Activated naive CD4-positive, alpha-beta T cell treated with anti-CD3 and anti-CD28 coated beads, Interleukin-2, amount 10 ng/mL, durations not matched to agents 7 days and 5 days (primary cell): ENCODE measurements around the gene RAD51B.

Experiments
- CTCF ChIA-PET: fragments of 350-600 bp; sonication (Branson Sonifier 250); formaldehyde crosslinking; loops from one replicate; lab custom pipeline; 2021; ENCODE audit warnings: antibody characterized with exemption; lab: Charles Lee
- DNase-seq: peaks from one replicate; pipeline ENCODE4 v3.0.0-alpha.2; 2020
- H3K27ac Mint-ChIP-seq: one replicate; pipeline ENCODE4 v1.8.0; 2021; ENCODE audit warnings: mild to moderate bottlenecking, moderate library complexity, mixed read lengths
- H3K27me3 Mint-ChIP-seq: one replicate; pipeline ENCODE4 v1.8.0; 2021; ENCODE audit warnings: mild to moderate bottlenecking, mixed read lengths
- H3K36me3 Mint-ChIP-seq: one replicate; pipeline ENCODE4 v1.8.0; 2021; ENCODE audit warnings: mixed read lengths
- H3K4me1 Mint-ChIP-seq: one replicate; pipeline ENCODE4 v1.8.0; 2021; ENCODE audit warnings: mixed read lengths
- H3K4me3 Mint-ChIP-seq: one replicate; pipeline ENCODE4 v1.8.0; 2021; ENCODE audit warnings: mild to moderate bottlenecking, moderate library complexity, mixed read lengths
- H3K9me3 Mint-ChIP-seq: one replicate; pipeline ENCODE4 v1.8.0; 2021; ENCODE audit warnings: mixed read lengths

RAD51B gene

DNA sequence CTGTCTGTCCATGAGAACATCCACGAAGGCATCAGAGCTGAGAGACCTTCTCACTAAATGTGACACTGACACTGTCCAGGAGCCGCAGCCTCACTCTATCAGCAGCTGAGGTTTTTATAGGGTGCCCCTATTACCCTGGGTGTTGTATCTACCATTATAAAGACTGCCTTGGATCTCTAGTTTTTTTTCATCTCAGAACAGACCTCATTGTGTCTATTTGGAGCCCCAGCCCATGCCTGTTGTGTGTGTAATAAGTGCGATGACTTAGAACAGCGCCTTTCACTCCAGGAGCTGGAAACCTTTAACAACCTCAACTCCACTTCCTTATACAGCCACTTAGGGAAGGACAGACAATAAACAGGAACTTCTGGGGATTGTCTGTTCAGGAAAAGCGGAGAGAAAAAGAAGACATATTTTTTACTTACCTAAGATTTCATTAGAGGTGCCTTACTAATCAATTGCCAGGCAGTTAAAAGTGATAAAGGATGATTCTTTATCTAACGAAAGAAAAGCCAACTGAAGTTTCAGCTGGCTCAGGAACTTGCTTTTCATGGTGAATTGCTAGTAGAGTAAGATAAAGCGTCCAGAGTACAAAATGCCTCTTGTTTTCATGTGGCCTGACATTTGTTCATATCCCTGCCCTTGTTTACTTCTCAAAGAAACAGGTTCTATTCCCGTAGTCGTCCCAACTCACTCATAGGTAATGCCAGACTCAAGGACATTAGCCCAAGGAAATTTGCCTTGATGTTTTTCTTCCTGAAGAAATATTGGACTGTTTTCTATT is 420.6 kb downstream of the RAD51B start:
- H3K4me1 Mint-ChIP-seq = no peaks in the 10 kb centered on the region
- no peak for DNase-seq
- CTCF ChIA-PET = no interaction called here
- peaks cover 2% of the 10 kb centered on the region for H3K9me3 Mint-ChIP-seq
- no peak overlapping the region for H3K27ac Mint-ChIP-seq
- no peaks in the 10 kb centered on the region for H3K36me3 Mint-ChIP-seq
- H3K27me3 Mint-ChIP-seq = no peaks in the 10 kb centered on the region
- H3K4me3 Mint-ChIP-seq = no peak overlapping the region

DNA sequence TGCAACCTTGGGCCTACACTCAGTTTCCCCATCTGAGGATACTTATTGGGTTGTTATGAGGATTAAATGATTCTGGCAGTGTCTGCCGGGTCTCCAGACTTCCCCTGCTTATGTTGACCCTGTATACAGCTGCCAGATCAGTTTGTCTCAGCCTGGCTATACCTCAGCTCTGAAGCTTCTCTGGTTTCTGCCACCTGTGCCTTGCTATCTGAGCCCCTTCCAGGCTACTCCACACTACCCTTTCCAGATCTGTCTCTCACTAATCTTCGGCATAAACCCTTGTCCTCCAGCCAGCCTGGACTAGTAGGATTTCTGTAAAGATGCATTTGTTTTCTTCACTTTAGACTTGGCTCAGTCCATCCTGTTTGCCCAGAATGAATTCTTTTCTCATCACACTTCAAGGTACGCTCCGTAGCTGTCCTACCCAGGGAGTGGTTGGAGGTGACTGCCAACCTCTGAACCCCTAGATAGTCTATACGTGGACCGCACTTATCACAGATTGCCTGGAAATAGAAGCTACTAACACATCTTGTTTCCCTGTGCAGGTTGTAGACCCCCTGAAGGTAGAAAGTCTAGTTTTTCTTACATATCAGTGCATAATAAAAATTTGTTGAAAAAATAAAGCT is 422.4 kb downstream of the RAD51B start:
- no peak for DNase-seq
- Mint-ChIP-seq H3K4me3 (no peak overlapping the region), H3K4me1 (no peaks in the 10 kb centered on the region), H3K27ac (no peak overlapping the region), H3K36me3 (no peaks in the 10 kb centered on the region), H3K9me3 (no peaks in the 10 kb centered on the region), H3K27me3 (no peaks in the 10 kb centered on the region)
- CTCF ChIA-PET = interaction anchor here (1.1 to 1.3 kb wide), 3 partner anchors 30 to 547 kb away, joined by 3 to 4 read pairs (median 3); no protein-coding TSS in a partner anchor

DNA sequence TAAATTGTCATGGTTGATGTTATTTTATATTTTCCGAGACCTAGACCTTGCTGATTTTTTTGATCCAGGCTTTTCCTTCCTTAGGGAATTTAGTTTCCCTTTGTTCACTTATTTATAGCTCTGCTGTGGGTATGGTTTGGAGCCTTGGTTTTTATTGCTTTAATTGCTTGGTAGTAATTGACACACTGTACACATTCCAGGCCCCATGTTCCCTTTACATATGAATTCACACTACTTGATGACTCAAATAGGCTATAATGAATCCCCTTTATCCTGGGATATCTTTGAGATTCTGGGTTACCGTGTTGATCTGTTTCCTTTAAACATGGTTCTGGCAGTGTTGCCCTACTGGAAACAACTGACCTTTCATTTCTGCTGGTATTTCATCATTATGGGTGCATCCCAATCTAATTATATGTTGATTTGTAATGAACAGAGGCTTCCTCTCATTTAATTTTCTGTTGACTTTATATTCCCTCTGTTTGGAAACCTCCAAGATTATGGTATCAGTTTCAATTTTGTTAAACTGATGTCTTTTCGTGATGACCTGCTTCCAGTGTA is 424.0 kb downstream of the RAD51B start:
- H3K4me1 Mint-ChIP-seq = peaks cover 14% of the 10 kb centered on the region
- no peak for DNase-seq
- CTCF ChIA-PET = interaction anchor here (1.3 kb wide), 1 partner anchor 310 kb away, joined by 4 read pairs; no protein-coding TSS in a partner anchor
- H3K27ac Mint-ChIP-seq = no peak overlapping the region
- H3K27me3 Mint-ChIP-seq = no peaks in the 10 kb centered on the region
- H3K4me3 Mint-ChIP-seq = no peak overlapping the region
- H3K9me3 Mint-ChIP-seq = no peaks in the 10 kb centered on the region
- H3K36me3 Mint-ChIP-seq = no peaks in the 10 kb centered on the region

DNA sequence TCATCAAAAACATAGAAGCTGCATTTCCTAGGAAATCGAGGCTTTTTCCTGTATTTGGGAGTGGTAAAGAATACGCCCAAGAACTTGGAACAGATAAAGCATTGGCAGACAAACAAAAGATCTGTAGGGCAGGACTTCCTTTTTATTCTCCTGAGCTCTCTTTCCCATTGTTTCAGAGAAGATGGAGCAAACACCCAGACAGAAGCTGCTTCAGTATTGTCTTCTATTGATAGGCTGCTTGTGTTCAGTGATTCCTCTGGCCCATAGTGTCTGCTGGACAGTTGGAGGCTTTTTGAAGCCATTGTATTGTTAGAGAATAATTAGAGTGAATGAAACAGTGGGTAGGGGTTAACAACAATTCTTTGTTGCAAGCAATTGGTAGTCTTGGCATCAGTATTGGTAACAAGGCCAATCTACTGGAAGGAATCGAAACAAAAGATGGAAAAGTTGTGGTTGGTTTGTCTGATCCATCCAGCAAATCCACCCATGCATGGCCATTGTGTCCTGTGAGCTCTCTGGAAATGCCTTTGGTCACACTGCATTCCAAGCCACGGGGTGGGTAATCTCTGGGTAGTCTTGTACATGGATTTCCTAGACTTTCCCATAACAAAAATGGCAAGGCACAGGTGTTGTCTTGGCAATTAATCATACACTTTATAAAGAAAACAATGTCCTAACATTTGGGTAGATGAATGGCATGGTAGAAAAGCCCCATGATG is 424.8 kb downstream of the RAD51B start:
- CTCF ChIA-PET = interaction anchor here (0.6 to 1.6 kb wide), 2 partner anchors 34 to 546 kb away, joined by 3 to 4 read pairs; no protein-coding TSS in a partner anchor
- H3K4me3 Mint-ChIP-seq = no peak overlapping the region
- DNase-seq = no peak
- no peaks in the 10 kb centered on the region for H3K27me3 Mint-ChIP-seq
- H3K36me3 Mint-ChIP-seq = no peaks in the 10 kb centered on the region
- H3K9me3 Mint-ChIP-seq = no peaks in the 10 kb centered on the region
- peaks cover 16% of the 10 kb centered on the region for H3K4me1 Mint-ChIP-seq
- no peak overlapping the region for H3K27ac Mint-ChIP-seq

DNA sequence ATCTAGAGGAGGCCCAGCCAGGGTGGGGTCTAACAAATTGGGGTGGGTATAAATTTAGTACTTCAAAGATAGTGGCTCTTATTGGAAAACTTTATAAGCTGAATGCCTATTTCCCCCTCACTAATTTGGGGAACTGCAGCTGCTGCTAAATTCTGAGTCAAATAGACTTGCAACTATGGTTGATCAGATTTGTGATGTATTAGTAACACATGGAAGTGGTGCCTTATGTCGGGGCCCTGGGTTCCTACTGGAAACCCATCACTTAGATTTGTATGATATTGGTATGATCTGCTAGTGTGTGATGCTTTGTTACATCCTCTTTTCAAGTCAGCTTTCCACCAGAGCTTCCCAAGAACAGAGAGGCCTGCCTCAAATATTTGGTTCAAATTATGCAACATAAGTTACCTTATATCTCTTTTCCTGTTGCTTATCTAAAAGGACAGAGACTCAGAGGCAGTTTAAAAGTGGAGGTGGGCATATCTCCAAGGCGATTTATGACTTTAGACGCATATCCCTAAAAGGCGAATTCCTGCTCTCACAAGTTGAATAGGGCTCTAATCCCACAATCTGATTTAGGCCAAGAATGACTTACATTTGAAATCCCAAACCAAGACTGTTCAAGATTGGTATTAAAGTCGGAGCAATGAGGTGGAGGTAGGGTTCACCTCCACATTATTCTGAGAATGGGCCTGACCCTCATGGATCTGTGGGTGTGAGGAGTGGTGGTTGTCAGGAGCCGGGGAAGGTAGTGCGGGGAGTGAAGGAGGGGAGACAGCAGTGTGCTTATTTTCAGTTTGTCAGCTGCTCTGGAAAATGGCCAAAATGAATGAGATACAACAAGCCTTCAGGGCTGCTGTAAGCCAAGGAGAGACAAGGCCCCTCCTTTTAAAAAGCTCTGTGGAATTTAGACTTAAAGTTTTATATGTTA is 425.8 kb downstream of the RAD51B start:
- Mint-ChIP-seq H3K36me3 (no peaks in the 10 kb centered on the region), H3K27ac (no peak overlapping the region), H3K4me3 (no peak overlapping the region), H3K27me3 (no peaks in the 10 kb centered on the region), H3K4me1 (peaks cover 21% of the 10 kb centered on the region), H3K9me3 (no peaks in the 10 kb centered on the region)
- CTCF ChIA-PET = interaction anchor here (1.6 to 9.3 kb wide), 3 partner anchors 545 to 599 kb away, joined by 4 to 149 read pairs (median 13); no protein-coding TSS in a partner anchor
- no peak for DNase-seq

DNA sequence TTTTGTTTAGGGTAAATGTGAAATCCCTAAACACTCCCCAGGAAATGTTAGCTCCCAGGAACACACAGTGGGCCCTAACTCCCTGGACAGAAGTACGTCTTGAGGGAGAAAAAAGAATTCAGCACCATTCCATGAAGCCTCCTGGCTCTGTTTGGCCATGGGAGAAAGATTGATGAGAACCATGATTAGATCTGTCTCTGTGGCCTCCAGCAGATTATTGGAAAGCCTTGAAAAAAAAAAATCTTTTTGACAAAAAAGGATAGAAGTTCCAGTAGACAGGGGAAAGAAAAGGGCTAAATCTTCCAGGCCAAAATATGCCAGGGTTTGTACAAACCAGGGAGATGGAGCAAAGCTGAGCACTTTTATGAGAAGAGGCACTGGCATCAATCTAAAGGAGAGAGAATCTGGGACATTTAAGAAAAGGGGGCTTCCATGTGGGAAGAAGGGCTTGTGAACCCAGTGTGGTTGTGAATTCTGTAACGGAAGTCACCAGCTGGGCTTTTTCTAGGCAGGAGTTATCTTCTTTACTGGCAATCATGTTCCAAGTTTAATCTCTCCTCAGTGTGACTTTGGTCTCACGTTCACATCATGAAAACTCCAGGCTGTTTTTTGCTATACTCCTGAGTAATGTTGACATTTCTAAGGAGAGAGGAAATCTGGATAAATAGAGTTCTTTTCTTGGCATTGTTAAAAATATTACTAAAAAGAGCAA is 426.7 kb downstream of the RAD51B start:
- no peaks in the 10 kb centered on the region for H3K27me3 Mint-ChIP-seq
- peaks cover 21% of the 10 kb centered on the region for H3K4me1 Mint-ChIP-seq
- H3K27ac Mint-ChIP-seq = no peak overlapping the region
- H3K4me3 Mint-ChIP-seq = no peak overlapping the region
- no peak for DNase-seq
- CTCF ChIA-PET = interaction anchor here (1.0 to 9.3 kb wide), 7 partner anchors 13 to 598 kb away, joined by 3 to 149 read pairs (median 11); no protein-coding TSS in a partner anchor
- H3K36me3 Mint-ChIP-seq = no peaks in the 10 kb centered on the region
- no peaks in the 10 kb centered on the region for H3K9me3 Mint-ChIP-seq

DNA sequence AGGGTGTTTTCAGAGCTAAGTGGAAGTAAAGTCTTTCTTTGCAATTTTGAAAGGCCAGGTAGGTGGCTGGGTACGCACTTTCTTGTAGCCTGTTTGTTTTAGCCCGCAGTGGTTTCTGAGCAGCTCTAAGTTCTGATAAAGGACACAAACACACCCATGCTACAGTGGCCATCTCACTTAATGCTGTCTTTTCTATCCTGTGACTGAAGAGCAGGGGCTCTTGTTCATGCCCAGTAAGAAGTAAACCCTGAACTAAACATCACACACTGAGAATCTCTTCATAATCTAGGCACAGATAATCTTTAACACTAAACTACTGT is 427.2 kb downstream of the RAD51B start:
- Mint-ChIP-seq H3K36me3 (no peaks in the 10 kb centered on the region), H3K27ac (no peak overlapping the region), H3K9me3 (no peaks in the 10 kb centered on the region), H3K4me3 (no peak overlapping the region), H3K27me3 (no peaks in the 10 kb centered on the region), H3K4me1 (peaks cover 24% of the 10 kb centered on the region)
- CTCF ChIA-PET = interaction anchor here (1.0 to 9.3 kb wide), 6 partner anchors 14 to 598 kb away, joined by 3 to 149 read pairs (median 12); no protein-coding TSS in a partner anchor
- no peak for DNase-seq

DNA sequence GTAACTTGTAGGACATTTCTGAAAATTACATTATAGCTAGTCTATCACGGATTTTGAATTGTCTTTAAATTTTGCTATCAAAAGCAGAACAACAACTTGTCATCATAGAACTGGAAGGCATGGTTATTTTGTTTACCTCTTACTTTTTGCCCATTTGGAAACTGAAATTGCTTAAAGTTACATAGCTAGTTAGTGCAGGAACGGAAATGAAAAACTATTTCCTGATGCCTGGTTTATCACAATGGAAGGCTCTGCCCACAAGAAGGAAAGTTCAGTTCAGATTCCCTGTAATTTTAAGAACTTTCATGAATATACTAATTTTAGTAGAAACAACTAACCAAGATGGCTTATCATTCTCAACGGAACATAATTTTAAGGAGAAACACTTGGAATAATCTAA is 427.7 kb downstream of the RAD51B start:
- Mint-ChIP-seq H3K27ac (no peak overlapping the region), H3K4me1 (peaks cover 24% of the 10 kb centered on the region), H3K4me3 (no peak overlapping the region), H3K9me3 (no peaks in the 10 kb centered on the region), H3K27me3 (no peaks in the 10 kb centered on the region), H3K36me3 (no peaks in the 10 kb centered on the region)
- no peak for DNase-seq
- CTCF ChIA-PET = interaction anchor here (1.0 to 9.3 kb wide), 8 partner anchors 14 to 597 kb away, joined by 3 to 149 read pairs (median 12); no protein-coding TSS in a partner anchor

DNA sequence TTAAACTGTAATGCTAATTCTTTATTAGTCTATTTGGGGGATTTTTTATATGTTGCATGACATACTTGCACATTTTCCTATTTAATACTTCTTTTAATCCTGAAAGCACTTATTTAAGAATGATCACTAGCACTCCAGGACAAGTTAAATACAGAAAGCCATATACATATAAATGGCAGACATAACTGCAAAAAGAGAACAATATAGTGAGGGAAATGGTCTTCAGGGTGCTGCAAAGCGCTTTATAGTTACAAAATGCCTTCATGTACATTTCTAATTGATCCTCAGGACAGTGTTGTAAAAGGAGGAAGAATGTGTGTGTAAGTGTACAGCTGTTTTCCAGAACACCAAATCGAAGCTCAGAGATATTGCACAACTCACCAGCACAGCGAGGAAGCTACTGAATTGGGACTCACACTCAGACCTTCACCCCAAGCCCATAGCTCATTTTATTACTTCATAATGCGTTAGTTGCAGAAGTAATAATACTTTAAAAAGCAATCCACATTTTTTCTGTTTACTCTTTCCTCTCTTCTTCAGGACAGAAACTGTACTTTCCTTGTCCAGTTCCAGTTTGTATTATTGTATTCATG is 428.2 kb downstream of the RAD51B start:
- Mint-ChIP-seq H3K27ac (no peak overlapping the region), H3K9me3 (no peaks in the 10 kb centered on the region), H3K4me3 (no peak overlapping the region), H3K27me3 (no peaks in the 10 kb centered on the region), H3K36me3 (no peaks in the 10 kb centered on the region), H3K4me1 (peaks cover 24% of the 10 kb centered on the region)
- CTCF ChIA-PET = interaction anchor here (1.6 to 9.3 kb wide), 8 partner anchors 36 to 597 kb away, joined by 3 to 149 read pairs (median 12); no protein-coding TSS in a partner anchor
- DNase-seq = no peak

DNA sequence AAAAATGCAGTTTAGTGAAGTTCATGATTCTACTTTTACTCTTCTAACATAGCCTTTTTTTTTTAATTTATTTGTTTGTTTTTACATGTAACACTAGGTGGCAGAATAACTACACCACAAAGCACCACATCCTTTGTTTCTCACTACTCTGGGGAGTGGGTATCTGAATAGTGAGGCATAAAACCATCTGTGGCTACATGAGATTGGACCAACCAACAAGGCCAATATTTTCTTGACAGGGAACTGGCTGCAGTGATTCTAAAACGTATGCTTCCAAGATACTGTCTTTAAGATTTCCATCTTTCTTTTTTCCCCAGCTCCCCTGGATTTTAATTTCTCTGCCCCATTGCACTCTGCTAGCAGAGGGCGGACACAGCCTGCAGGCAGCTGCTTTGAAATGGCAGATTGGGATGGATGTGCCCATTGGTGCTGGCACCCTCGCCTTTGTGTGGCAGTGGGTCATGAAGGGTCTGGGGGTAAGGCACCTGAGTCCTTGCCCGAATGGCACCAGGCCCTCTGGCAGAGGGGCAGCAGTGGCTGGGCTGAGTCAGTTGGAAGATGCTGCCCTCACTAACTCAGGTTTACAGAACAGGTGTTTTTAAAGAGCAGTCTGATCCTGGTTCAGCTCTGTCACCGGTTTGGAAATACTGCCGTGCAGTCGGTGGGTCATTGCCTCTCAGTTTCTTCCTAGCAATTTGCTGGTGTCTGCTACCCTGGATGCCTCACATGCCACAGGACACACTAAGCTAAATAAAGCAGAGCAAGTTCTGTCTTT is 429.1 kb downstream of the RAD51B start:
- no peak overlapping the region for H3K27ac Mint-ChIP-seq
- no peak overlapping the region for H3K4me3 Mint-ChIP-seq
- CTCF ChIA-PET = interaction anchor here (0.7 to 9.3 kb wide), 22 partner anchors 12 to 596 kb away, joined by 3 to 149 read pairs (median 4); no protein-coding TSS in a partner anchor
- no peaks in the 10 kb centered on the region for H3K9me3 Mint-ChIP-seq
- H3K4me1 Mint-ChIP-seq = peaks cover 24% of the 10 kb centered on the region
- H3K27me3 Mint-ChIP-seq = no peaks in the 10 kb centered on the region
- peak; percentile 24 for DNase-seq
- no peaks in the 10 kb centered on the region for H3K36me3 Mint-ChIP-seq

DNA sequence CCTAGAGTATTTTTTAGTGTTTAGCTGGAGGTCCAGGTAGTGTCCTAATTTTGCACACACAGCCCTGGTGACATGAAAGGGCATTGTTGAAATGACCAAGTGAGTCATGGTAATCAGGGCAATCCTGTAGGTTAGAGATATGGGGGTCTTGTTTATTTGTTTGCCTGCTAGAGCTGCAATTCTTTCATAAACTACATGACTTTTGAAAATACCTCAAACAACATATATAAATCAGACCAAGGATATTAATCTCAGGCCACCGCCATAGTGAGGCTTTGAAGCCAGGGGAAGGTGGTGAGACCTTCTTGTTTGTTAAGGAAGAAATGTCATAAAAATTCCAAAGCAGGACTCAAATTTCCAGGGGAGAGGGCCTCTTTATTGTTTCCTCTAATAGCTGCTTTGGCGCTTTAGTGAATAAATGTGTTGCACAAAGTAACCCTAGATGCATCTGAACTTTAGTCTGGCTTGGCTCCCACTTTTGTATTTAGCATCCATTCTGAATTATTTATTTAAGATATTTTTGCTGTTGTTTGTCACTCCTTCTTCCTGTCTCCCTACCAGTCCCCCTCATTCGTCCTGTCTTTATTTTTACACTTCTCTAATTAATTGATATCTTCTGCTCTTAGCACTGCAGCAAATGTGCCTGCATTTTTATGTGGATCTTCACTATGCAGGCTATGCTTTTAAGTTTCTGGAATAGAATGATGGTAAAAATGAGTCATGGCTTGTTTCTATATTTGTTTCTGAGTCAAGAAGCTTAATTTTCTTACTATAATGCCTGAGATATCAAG is 430.3 kb downstream of the RAD51B start:
- Mint-ChIP-seq H3K4me3 (no peak overlapping the region), H3K27me3 (no peaks in the 10 kb centered on the region), H3K36me3 (no peaks in the 10 kb centered on the region), H3K27ac (no peak overlapping the region), H3K4me1 (peaks cover 24% of the 10 kb centered on the region), H3K9me3 (no peaks in the 10 kb centered on the region)
- DNase-seq = no peak
- CTCF ChIA-PET = interaction anchor here (0.7 to 9.3 kb wide), 24 partner anchors 10 to 595 kb away, joined by 3 to 149 read pairs (median 4); no protein-coding TSS in a partner anchor
